Measurements from ENCODE around the gene KIF9. TPM values are rescaled to one million over a fixed set of nuclear protein-coding genes. Genes with fewer than 3 reads are reported as not detected.
A peak's percentile ranks its signal among the peaks of the same experiment; 100 is the strongest.
"Not testable (repeated sequence)": the region's sequence is repeated elsewhere in the genome, so short reads cannot be mapped to it uniquely, and the experiment has no call there.

Gene KIF9
- total RNA-seq, 1 donor from 2014 or later, result 2.5 TPM

GRCh38 chr3:47318916-47319315, 36.3 kb upstream of the KIF9 start:
- intact Hi-C loops (cut with micrococcal nuclease), result no loop called here
- CTCF ChIA-PET, result no interaction called here
- H3K4me1 Mint-ChIP-seq, result peaks cover 3% of the 10 kb centered on the region
- no peaks in the 10 kb centered on the region for H3K9me3 Mint-ChIP-seq
- no peaks in the 10 kb centered on the region for H3K27me3 Mint-ChIP-seq
- TF ChIP-seq CTCF (IDR thresholded peaks at IDR 0.05), result no peak
- H3K36me3 Mint-ChIP-seq (ENCODE audit: low read depth), result peaks cover 54% of the 10 kb centered on the region
- no peak overlapping the region for H3K27ac Mint-ChIP-seq
- ATAC-seq (ENCODE audit: low read depth) (no peak), DNase-seq (no peak)
- H3K4me3 Mint-ChIP-seq, result no peak overlapping the region
- POLR2A ChIA-PET, result no interaction called here

- DNase-seq; H3K9me3 Mint-ChIP-seq; POLR2A ChIA-PET; H3K27me3 Mint-ChIP-seq; H3K4me3 Mint-ChIP-seq; ATAC-seq (ENCODE audit: low read depth); intact Hi-C loops (cut with micrococcal nuclease); H3K27ac Mint-ChIP-seq: not testable (repeated sequence)
- CTCF ChIA-PET, result interaction anchor here (0.5 kb wide), 1 partner anchor 401 kb away, joined by 3 read pairs; no protein-coding TSS in a partner anchor
- Mint-ChIP-seq H3K4me1 (peaks cover 15% of the 10 kb centered on the region), H3K36me3 (ENCODE audit: low read depth) (peaks cover 30% of the 10 kb centered on the region)
Measured at GRCh38 chr3:47316151-47316550, 33.6 kb upstream of the KIF9 start.

- intact Hi-C loops (cut with micrococcal nuclease), result no loop called here
- H3K27ac Mint-ChIP-seq, result no peak overlapping the region
- H3K36me3 Mint-ChIP-seq (ENCODE audit: low read depth), result peaks cover 27% of the 10 kb centered on the region
- no peak for TF ChIP-seq CTCF (IDR thresholded peaks at IDR 0.05)
- CTCF ChIA-PET, result interaction anchor here (1.5 kb wide), 1 partner anchor 9 kb away, joined by 11 read pairs; no protein-coding TSS in a partner anchor
- POLR2A ChIA-PET, result no interaction called here
- no peak overlapping the region for H3K4me3 Mint-ChIP-seq
- no peaks in the 10 kb centered on the region for H3K27me3 Mint-ChIP-seq
- H3K9me3 Mint-ChIP-seq, result no peaks in the 10 kb centered on the region
- ATAC-seq (ENCODE audit: low read depth) (no peak), DNase-seq (no peak)
- peaks cover 21% of the 10 kb centered on the region for H3K4me1 Mint-ChIP-seq
Measured at GRCh38 chr3:47315069-47315647, 32.6 kb upstream of the KIF9 start.

GRCh38 chr3:47314056-47314764, 31.6 kb upstream of the KIF9 start:
- intact Hi-C loops (cut with micrococcal nuclease), result no loop called here
- TF ChIP-seq CTCF (IDR thresholded peaks at IDR 0.05), result no peak
- H3K27me3 Mint-ChIP-seq, result no peaks in the 10 kb centered on the region
- no peak for ATAC-seq (ENCODE audit: low read depth)
- no peaks in the 10 kb centered on the region for H3K9me3 Mint-ChIP-seq
- CTCF ChIA-PET, result interaction anchor here (0.9 to 1.5 kb wide), 2 partner anchors 10 to 150 kb away, joined by 3 to 11 read pairs; no protein-coding TSS in a partner anchor
- POLR2A ChIA-PET, result interaction anchor here (0.7 to 1.0 kb wide), 2 partner anchors 21 to 468 kb away, joined by 3 read pairs; no protein-coding TSS in a partner anchor
- peaks cover 23% of the 10 kb centered on the region for H3K4me1 Mint-ChIP-seq
- H3K4me3 Mint-ChIP-seq, result no peak overlapping the region
- H3K27ac Mint-ChIP-seq, result peak overlapping the region; percentile 2
- no peak for DNase-seq
- peaks cover 23% of the 10 kb centered on the region for H3K36me3 Mint-ChIP-seq (ENCODE audit: low read depth)

- no peak for ATAC-seq (ENCODE audit: low read depth)
- DNase-seq, result no peak
- intact Hi-C loops (cut with micrococcal nuclease), result no loop called here
- Mint-ChIP-seq H3K27ac (no peak overlapping the region), H3K27me3 (no peaks in the 10 kb centered on the region), H3K4me3 (no peak overlapping the region), H3K36me3 (ENCODE audit: low read depth) (peaks cover 24% of the 10 kb centered on the region), H3K9me3 (no peaks in the 10 kb centered on the region), H3K4me1 (peaks cover 23% of the 10 kb centered on the region)
- TF ChIP-seq CTCF (IDR thresholded peaks at IDR 0.05), result no peak
- ChIA-PET CTCF (interaction anchor here (0.9 to 1.5 kb wide), 2 partner anchors 10 to 149 kb away, joined by 3 to 11 read pairs; no protein-coding TSS in a partner anchor), POLR2A (interaction anchor here (1.0 kb wide), 1 partner anchor 468 kb away, joined by 3 read pairs; no protein-coding TSS in a partner anchor)
Measured at GRCh38 chr3:47313341-47314055, 30.9 kb upstream of the KIF9 start.
